HG02885 (cell line): ENCODE measurements around the gene GTSE1.

ENCODE experiments used
- ATAC-seq: cut with Tn5 transposase; IDR thresholded peaks from one replicate; pipeline ENCODE4 v1.9.1; 2021; ENCODE audit warnings: mild to moderate bottlenecking; ENCODE audit not compliant: unreplicated experiment, poor library complexity

The GTSE1 gene

DNA sequence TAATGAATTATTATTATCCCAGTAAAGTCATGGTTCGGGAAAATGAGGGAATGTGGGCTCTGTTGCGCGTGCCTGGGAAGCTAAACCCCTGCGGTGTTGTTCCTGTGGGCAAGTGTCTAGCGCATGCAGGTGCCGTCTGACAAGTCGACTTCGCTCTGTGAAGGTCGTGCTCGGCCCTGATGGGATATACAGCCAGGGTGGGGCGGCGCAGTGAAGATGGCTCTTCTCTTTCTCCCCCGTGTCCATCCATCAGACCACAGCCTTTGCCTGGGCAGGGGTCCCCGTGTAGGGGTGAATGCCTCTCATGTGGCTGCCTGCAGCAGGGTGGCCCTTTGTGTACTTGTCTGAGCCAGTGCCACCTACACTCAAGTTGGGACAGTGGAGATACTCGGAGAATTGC is 26.0 kb downstream of the GTSE1 start:
- ATAC-seq: no peak

DNA sequence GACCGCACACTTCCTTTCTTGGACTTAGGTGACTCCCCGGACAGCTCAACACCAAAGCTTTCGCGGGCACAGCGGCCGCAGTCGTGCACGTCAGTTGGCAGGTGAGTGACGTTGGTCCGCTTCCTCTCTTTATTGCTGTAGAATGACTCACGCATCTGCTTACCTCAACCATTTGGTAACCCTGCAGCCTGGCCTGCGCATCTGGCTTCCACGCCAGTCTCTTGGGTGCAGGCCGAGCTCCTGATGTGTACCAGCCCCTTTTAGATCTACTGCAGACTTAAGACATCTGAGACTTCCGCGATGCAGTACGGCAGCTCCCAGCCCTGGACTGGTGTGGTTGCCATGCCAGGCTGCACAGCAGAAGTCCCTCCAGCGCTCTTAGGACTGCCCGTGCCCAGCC is 26.5 kb downstream of the GTSE1 start:
- ATAC-seq: no peak

DNA sequence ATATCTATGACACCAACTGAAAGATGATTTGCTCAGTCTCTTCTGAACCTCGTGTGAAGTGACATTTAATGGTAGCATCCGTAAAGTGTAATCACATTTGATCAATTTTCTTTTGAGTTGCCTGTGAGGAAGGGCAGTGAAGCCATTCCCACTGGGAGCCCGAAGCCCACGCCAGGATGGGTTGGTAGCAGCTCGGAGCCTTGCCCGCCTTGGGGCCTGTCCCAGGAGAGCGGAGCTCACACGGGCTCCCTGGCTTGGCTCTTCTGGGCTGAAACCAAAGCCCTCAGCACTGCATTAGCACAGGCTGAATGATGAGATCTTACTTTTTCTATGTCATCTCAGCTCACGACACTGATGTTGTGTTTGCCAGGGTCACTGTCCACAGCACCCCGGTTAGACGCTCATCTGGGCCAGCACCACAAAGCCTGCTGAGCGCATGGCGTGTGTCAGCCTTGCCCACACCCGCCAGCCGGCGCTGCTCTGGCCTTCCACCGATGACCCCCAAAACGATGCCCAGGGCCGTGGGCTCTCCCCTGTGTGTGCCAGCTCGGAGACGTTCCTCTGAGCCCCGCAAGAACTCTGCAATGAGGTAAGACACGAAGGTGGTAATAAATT is 29.5 kb downstream of the GTSE1 start:
- ATAC-seq: no peak

DNA sequence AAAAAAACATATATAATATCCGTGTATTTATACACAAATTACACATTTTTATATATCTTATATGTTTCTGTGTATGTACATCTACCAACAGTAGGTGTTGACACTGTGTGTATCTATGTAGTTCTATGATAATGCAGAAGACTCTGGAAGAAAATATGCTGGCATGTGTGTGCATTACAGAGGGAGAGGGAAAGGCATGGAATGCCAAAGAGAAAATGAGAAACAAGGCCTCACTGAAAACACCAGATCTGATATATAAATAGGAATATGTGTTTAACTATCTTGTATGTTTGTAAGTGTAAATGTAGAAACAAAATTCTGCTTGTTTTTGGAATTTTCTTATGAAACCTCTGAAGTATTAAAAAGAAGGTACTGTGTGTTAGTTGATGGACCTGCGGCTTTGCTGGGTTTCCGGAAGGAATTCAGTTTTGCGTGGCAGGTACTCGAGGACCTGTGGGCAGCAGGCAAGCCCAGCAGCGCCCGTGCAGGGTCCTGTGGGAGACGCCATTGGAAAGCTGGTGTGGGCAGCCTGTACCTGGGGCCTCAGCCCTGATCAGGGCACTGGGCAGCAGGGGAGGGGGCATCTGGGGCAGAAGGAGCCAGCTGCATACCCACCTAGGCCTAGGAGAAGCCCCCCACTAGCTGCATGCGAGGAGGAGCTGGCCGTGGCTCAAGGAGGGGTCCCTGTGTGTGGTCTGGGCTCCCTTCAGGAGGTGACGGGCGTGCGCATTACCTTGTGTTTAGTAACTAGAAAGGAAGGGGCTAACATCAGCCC is 31.2 kb downstream of the GTSE1 start:
- no peak for ATAC-seq

DNA sequence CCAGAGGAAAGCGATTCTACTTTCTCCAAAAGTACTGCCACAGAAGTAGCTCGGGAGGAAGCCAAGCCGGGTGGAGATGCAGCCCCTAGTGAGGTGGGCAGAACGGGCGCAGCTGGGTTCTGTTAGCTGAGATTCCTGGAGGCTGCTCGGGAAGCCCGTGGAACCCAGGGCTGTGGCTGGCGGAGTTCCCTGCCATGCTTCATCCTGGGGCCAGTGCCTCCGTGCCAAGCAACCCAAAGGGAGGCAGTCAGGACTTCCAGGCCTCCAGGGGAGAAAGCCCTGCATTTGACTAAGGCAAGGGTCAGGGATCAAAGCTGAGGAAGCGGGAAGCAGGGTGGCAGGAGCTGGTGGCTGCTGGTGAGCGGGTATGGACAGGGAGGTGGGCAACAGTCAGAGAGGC is 32.1 kb downstream of the GTSE1 start:
- no peak for ATAC-seq

DNA sequence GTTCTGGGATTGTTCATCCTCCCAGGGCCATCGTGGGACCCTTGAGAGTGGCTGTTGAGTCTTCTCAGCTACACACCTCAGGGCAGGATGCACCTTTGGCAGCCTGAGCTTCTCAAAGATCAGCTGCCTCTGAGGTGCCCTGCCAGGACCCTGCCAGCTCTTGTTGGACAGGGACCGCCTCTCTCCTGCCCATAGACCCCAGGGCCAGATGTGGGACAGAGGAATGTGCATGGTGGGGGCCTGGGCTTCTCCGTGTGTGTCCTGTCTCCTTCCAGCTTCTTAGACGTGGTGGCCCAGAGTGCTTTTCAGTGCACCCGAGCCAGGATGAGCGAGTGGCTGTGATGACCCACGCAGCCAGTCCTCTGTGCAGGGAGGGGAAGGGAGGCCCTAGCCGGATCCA is 32.9 kb downstream of the GTSE1 start:
- no peak for ATAC-seq

DNA sequence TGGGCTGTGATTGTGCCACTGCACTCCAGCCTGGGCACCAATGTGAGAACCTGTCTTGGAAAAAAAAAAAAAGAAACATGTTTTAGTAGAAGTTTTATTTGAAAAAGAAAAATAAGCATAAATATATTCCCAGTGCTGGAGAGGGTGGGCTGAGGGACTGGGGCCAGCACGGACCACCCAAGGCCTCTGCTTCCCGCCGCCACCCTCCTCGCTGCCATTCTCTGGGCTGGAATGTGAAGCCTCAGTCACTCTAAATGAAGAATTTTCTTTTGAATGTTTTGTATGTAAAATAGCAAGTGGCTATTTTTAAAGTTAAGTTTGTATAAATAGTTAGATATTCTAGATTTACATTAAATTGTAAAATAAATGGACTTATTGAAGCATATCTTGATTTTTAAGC is 33.8 kb downstream of the GTSE1 start:
- no peak for ATAC-seq

DNA sequence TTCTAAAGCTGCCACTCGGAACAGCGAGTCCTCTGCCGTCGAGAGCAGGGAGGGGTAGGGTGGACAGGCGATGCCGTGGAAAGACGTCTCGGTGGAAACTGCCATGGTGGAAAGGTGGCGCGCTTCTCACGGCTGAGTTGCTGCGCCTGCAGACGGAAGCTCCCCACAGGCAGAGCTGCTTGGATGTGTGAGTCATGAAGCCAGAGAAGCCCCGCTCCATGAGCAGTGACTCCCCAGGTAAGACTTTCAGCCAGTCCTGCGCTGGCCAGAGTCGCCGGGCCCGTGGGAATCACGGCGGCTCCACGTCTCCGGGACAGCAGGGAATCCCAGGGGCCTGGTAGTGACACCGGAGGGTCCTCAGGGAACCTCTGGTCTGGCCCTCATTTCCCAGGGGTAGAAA is 34.8 kb downstream of the GTSE1 start:
- no peak for ATAC-seq

DNA sequence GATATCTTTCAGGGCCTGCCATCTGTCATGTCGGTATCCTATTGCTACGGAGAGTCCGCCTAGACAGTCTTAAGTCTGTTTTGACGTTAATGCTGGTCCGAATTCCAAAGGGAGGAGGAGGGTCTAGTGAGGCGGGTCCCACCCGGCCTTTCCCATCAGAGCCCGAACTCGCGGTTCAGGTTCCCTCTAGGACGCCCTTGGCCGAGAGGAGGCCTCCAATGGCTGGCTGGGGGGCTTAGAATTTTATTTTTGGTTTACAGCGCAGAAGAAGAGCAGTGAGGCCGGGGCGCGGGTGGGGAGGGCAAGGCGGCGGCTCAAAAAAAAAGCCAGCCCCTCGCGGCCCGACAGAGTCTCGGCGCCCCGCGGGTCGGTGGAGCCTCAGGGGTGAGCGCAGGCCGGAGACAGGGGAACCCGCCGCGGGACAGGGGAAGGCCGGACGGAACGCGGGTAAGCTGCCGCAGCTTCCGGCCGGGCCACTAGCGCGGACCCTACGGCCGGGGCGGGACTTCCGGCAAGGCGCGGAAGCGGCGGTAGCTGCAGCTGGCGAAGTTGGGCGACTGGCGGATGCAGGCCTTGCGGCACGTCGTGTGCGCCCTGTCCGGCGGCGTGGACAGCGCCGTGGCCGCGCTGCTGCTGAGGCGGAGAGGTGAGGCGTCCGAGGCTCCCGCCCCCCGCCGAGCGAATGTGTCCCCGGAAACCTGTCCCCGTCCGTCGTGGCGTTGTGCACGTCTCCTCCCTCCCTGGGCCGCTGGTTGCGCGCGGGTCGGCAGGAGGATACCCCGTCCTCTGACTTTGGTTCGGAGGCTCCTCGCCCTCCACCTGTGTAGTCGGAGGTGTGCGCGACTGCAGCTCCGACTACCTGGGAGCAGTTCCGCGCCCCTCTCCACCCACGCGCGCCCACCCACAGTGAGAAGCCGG is 38.8 kb downstream of the GTSE1 start, which contains the start of gene TRMU:
Gene TRMU (plus strand): TSS at position 514 of the 918 bp plus-strand sequence. CDS start 51 bp downstream, at position 565.
- ATAC-seq: peak; percentile 93

DNA sequence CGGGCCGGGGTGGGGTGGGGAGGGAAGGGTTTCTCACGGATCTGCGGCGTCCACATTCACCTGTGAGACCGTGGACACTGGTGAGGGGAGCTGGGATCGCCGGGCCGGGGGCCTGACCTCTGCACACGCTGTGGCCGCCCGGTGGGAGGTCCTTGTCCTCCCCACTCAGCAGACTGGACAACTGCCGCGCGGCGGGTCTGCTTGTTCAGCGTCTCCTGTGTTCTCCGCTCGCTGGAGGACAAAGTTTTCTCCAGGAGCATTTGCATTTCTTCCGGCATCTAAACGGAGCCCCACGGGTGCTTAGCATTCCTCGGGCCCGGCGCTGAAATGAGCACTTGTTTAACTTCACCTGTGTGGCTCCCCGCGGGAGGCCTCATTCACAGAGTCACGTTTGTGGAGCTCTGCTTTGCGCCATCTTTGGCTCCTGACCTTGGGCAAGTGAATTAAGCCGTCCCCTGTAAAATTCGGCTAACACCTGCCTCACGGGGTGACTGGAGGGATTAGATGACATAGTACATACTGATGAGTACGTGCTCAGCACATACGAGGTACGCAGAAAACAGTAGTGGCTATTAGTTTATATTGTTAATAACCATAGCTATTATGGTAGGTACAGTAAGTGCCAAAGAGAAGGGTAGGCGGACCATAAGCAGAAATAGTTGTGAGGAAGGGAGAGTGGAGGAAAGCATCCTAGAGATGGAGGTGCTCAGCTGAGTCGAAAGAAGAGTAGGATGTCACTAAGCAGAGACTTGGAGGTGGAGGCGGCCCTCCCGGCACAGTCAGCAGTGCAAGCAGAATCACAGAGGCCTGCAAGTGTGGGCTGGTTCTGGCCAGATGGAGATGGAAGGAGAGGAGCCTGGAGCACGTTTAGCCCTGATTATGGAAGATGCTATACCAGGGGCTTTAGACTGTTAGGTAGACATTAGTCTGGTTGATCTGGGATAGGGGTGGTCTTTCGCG is 39.7 kb downstream of the GTSE1 start:
- peak; percentile 15 for ATAC-seq

DNA sequence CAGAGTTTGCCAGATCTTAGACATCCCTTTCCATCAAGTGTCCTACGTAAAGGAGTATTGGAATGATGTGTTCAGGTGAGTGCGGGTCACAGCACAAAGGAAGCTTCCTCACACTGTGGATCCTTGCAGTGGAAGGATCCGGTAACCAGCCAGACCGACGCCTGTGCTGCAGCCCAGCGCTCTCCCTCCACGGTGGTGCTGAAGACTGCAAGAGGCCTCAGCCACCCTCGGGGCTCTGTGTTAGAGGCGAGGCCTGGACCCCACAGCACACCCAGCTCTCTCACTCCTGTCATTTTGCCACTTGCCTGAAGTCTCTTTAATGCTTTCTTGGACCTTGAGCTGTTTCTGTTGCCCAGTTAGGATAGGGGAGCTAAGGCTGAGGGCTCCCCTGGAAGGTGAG is 41.2 kb downstream of the GTSE1 start:
- ATAC-seq: no peak

DNA sequence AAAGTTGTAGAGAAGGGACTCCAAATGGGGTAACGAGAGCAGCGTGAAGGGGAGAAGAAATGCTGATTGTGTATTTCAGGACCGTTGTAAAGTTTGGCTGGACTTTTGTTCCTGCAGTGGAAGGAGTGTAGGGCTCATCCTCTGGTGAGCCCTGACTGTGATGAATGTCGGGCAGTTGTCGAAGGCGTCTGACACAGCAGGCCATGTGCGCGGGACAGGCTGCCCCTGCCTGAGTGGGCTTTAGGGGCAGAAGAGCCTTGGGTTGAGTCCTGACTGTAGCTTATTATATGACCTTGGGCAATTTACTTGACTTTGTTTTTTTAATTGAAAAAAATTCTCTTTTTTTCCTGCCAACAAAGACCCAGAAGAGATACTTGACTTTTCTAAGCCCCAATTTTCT is 42.0 kb downstream of the GTSE1 start:
- no peak for ATAC-seq

DNA sequence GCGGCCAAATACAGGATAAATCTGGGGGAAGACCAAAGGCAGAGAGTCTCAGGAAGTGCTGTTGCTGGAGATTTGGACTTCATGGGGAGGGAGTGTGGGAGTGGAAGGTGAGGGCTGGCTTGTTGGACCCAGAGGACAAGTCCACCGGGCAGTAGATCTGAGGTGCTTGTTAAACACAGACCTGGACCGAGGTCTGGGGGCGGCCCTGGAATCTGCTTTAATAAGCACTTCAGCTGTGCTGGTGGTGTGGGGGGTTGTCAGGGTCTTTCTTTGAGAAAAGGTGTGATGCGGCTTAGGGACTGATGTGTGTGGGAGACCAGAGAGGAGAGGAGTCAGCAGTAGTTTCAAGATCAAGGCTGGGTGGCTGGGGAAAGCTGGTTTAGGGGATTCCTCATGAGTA is 43.3 kb downstream of the GTSE1 start:
- no peak for ATAC-seq

DNA sequence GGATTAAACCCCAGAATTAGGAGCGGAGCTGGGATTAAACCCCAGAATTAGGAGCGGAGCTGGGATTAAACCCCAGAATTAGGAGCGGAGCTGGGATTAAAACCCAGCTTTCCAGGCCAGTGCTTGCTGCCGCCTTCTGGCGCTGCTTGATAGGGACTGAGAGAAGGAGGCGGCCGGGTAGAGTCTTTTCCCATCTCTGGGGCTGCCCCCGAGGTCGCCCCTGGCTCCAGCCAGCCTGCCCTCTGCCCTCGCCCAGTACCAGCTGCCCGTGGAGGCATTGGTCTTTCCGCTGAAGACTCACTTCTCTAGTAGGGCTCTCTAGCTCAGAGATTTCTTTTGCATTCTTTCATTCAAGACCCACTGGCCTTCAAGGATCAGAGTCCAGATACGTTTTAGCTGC is 44.0 kb downstream of the GTSE1 start:
- no peak for ATAC-seq

DNA sequence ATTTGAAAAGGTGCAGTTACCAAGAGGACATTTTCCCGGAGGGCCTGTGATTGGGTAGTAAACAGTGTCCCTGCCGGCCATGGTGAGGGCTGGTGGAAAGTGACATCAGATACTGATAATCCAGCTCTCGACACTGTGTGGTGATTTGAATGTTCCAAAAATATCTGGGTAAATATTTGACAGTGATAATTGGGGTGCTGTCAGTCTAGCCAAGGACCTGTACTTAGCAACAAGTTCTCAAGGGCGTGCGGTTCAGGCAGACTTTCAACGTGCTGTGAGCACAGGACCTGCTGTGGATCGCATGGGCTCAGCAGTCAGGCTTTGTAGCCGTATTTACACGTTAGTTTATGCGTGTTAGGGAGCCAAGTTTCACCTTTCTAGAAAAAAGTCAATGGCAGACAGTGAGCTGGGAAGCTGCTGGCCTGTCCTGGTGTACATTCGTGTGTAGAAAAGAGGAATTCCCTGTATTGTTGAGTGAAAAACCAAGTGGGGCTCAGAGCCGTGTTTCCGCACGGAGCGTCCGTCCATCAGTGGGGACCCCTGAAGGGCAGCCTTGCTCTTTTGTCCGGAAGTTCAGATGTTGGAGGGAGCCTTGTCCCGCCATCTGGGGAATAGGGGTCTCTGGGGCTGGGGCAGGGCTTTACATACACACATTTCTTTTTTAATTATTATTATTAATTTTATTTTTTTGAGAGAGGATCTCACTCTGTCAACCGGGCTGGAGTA is 50.2 kb downstream of the GTSE1 start:
- no peak for ATAC-seq

DNA sequence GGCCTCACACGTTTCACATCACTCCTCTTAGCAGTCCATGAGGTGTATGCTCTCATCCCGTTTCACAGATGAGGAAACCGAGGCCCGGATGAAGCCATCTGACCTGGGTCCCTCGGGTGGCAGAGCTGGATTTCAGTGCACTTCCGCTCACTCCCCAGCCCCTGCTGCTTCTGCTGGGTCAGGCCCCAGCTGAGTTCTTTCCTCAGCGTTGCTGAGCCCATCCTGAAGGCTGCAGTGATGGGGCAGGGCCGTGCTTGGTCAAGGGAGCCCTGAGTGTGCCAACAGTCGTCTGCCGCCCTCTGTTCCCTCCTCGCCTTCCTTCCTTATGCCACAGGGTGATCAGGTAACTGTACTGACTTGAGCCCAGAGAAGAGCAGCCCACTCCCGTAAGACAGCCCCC is 51.0 kb downstream of the GTSE1 start:
- ATAC-seq: no peak

DNA sequence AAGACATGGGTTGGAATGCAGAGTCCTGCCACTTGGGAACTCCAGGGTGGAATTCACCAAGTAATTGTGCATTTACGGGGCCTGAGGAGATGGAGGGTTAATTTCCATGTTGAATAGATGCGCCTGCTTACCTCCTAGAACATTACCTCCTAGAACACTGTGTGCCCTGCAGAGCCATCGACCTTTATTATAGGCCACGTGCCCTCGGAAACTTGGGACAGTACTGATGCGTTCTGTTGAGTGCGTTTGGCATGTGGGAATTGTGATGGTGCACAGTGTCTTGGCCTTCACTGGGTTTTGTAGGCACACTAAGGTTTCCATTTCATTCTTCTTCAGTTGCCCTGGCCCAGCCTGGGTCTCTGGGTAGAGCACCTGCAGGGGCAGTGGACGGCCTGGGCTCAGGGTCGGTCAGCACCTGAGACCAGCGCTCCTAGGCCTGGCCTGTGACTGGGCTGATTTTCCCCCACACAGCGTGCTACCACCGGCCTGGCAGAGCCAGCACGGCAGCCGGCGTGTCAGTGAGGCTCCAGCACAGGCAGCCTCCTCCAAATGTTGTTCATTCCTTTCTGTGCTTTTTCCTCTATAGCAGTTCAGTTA is 51.5 kb downstream of the GTSE1 start:
- ATAC-seq: no peak

DNA sequence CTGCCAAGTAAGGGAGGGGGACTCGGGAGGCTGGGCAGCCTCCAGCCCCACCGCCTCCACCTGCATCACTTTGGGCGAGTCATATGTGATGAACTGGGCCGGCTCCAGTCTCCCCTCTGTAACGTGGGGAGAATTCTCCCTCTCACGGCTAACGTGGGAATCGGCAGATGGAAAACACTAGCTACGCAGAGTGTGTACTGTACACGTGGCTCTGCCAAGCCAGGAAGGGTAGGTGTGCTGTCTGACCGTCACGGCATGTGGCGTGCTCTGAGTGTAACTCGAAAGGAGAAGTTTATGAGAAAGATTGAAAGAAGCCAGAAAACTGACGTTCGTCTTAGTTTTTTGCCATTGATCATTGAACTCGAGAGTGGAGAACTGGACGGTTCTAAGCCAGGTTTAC is 52.6 kb downstream of the GTSE1 start:
- no peak for ATAC-seq

DNA sequence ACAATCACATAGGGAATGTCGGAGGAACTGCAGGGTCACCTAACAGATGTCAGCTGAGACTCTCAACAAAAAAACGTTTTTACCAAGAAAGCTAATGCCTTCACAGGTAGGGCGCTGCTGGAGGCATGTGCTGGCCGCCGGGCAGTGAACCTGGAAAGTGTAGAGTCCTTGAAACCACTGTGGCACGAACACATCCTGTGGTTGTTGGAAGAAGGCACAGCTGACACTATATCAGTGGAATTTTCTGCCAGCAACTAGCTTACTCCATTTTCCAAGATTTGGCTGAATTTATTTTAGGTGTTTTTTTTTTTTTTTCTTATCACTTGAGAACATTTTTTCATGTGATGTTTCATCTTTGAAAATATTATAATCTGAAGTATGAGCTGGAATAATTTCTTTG is 53.0 kb downstream of the GTSE1 start:
- no peak for ATAC-seq
